GM18526 (cell line): ENCODE data around the gene HOXB4.

Experiments used
- POLR2A ChIP-seq: IDR thresholded peaks from 3 replicates; pipeline ENCODE4 v1.6.1; 2011; ENCODE audit not compliant: insufficient read length; ENCODE audit errors: extremely low read depth

HOXB4 gene

DNA sequence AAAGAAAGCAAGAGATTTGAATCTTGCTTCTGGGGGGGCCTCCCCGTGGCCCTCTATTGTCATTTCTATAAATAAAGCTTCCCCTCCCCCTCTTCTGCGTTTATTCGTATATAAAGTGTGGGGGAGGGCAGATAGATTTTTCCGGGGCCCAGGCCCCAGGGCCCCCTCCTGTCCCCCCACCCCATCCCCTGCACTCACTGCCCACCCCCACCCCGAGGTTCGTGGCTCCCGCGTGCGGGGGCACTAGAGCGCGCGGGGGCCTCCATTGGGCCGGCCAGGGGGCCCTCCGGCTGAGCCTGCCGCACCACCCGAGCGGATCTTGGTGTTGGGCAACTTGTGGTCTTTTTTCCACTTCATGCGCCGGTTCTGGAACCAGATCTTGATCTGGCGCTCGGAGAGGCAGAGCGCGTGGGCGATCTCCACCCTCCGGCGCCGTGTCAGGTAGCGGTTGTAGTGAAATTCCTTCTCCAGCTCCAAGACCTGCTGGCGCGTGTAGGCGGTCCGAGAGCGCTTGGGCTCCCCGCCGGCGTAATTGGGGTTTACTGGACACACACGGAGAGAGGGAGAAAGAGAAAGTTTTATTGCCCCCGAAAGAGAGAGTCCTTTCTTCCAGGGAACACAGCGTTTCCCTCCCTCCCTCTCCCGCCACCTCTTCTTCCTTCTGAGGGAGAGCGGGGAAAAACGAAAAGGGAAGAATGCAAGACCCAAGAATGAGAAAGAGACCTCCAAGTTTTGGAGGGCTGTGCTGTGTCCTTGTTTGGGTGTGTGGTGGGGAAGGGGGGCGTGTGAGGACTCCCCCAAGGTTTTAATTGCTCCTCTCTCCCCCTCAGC lies 1.5 kb downstream of the HOXB4 start:
- TF ChIP-seq POLR2A: no peak

DNA sequence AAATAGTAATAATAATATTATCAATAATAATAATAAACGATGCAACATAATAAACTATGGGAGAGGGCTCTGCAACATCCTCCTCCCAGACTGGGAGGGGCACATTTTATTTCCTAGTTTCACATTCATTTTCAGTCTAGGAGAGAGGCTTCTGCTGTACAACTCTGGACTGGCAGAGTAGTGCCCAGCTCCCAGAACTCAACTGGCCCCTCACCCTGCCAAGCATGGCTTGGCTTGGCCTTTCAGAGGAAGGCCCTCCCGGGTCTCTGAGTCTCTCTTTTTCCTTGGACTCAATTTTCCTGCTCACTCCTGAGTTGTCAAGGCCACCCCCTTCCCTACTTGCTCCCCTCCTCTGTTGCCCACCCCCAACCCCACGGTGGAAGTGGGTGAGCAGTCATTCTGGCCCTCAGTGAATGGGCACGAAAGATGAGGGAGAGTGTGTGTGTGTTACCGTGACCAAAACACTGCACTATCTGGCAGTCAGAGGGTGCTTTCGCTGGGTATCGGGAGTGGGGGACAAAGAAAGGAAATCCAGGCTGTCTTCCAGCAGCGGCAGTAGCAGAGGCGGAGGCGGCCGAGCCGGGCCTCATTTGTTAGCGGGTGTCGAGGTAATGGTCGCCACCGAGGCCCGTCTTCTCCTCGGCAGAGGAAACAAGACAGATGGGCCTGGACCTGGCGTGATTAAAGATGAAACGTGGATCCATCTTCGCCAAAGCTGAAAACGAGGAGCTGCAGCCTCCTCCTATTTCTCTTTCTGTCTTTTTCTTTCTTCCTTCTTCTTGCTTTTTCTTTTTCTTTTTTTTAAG lies 2.3 kb downstream of the HOXB4 start:
- no peak for TF ChIP-seq POLR2A

DNA sequence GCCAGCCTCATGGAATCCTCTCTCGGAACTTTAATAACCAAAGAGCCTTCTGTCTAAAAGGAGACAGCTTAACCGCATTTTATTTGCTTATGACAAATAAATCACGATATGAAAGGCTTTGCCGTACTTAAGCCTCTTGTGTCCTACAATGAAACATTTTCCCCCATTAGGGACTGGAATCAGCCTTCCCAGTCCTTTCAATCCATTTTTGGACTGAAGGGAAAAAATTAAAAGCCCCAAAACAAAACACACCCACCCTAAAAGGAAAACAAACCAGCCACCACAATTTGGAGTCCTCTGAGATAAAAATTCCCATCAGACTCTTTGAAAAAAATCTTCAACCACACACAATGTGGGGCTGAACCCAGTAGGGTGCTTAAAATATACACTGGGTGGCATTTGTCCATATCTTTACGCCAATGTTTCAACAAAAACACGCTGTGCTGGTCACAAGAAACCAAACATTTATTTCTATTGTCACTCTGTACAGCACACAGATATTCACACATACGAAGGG lies 3.0 kb downstream of the HOXB4 start:
- no peak for TF ChIP-seq POLR2A

DNA sequence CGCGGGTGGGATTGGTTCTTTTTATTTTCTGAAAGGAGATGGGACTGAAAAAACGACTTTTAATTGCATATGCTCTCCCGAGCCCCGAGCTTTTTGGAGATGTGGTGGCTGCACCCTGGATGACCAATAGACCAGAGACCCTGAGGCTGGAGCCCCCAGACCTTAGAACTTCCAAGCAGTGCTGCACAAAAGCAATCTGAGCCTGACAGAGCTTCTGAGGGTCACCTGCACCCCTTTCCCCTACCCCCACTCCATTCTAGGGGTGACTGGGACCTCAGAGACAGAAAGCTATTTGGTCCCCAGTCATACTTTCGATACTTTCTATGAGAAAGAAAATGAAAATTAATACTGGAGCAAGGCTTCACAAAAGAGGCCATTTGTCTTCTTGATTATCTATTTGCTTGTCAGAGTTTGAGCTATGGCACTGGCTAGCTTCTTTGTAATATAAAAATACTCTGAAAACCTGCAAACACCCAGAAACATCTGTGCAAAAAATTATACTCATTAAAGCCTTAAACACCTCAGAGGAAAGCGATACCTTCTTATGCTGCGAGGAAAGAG lies 3.6 kb downstream of the HOXB4 start:
- no peak for TF ChIP-seq POLR2A

DNA sequence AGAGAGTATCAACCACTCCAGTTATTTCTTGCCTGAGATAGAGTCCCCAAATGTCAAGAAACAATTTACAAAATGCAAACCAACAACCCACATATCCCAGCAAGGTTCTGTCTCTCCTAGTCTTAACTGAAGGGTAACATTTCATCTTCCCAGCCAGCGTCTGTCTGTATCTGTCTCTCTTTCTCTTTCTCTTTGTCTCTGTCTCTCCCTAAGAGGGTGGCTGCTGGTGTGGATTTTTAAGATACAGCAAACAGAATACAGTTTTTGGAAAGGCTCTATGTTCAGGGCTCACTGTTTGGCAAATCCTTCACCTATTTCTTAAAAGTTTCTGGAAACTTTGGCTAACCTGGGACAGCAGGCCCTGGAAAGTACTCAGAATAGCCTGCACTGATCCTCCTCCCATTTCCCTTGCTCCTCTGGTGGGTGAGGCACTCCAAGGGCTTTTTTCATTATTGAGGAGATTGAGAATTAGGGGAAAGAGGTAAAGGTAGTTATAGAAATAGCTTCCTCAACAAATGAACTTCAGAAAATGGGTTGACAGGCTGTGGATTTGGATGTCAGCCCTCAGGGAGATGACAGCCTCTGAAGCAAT lies 6.2 kb downstream of the HOXB4 start:
- no peak for TF ChIP-seq POLR2A

DNA sequence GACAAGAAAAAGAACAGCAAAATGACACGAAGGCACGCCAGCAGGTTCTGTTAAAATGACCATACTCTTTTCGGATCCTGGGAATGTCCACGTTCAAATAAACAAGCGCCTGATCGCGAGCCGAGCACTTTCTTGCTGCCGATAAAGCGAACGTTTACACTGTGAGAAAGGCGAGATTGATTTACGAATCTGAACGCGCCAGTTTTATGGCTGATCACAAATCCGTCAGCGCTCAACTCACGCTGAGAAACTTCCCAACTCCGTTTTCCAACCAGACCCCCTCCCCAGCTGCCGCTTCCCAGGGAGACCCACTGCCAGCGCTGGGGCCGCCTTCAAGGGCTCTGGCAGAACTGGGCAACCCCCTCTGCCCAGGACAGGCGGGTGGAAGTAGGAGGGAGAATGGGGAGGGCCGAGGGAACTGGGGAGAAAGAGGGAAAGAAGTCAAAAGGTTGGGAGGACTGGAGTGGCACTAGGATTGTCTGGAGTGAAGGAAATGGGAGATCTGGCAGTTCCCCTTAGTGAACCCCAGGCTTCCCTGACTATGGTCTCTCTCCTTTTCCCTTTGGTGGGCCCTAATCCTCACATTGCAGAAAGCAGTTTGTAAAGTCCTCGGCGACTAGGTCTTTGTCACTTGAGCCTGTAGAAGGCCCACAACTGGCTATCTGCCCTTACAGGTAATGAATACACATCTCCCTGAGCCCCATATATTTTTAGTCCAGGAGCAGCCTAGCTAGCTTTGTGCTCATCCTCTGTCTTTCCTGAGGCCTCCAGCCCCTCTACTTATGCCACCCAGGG lies 6.9 kb downstream of the HOXB4 start:
- no peak for TF ChIP-seq POLR2A

DNA sequence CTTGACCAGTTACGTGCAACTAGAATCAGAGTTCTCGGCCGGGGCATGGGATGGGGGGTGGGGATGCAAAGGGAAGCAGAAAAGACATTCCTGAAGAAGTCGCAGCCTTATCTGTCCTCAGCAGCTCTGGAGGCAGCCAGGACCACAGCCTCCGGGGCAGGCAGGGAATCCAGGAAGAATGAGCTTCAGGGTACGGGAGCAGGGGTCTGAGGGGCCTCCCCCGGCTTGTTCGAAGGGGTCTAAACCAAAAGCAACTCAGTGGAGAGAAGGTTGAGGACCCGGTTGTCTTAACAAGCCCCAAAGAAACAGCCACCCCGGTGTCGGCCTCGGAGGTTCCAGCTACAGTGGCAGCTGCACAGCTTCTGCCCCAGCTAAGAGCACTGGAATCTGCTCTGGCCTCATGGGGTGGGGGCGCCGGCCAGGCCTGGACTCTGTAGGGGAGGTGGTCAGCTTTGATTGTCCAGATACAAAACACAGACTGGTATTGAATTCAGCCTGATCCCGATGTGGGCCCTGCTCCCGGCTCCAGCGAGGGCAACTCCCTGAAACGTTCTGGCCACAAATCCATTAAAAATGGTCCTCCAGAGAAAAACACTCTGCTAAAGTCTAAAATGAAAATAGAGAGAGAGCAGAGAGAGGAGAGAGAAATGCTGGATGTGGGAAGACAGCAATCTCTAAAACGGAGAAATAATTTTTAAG lies 7.7 kb downstream of the HOXB4 start:
- no peak for TF ChIP-seq POLR2A

DNA sequence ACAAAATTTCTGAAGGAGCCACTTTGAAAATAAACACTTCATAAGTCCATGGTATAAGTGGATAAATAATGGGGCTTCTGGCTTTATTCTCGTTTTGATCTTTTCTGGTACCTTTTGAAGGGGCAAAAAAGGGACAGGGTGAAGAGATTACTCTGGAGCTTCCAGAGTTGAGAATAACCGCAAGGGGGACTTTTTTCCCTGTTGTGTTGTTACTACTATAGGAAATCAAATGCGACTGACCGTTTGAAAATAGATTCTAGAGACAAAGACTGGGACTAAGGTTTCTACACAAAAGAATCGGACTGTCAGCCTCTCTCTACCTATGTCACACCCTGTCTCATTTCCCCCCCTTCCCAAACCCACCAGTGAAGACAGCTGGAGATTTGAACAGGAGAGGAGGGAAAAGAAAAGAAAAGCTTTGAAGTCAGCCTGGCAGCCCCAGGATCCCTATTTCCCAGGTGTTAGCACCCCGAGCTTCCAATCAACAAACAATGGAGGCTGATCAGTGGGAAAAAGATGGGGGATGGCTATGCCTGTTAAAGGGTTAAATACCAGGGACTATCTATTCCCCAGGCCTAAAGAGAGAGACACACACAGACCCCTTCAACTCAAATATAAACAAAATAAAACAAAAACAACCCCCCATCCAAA lies 8.4 kb downstream of the HOXB4 start:
- no peak for TF ChIP-seq POLR2A

DNA sequence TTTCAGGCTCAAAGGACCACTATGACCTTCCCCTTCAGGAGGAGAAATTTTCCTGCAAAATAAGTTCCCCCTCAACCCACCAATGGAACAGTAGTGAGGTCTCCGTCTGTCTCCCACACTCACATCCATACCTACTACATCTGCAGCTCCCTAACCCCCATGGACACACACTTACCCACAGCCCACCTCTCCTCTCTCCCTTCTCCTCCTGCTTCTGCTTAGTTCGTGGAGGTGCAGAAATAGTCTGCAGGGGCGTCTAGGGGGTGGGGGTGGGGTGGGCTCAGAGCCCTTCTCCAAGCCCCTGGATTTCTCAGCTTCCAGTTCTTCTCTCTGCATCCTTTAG lies 8.9 kb downstream of the HOXB4 start:
- no peak for TF ChIP-seq POLR2A

DNA sequence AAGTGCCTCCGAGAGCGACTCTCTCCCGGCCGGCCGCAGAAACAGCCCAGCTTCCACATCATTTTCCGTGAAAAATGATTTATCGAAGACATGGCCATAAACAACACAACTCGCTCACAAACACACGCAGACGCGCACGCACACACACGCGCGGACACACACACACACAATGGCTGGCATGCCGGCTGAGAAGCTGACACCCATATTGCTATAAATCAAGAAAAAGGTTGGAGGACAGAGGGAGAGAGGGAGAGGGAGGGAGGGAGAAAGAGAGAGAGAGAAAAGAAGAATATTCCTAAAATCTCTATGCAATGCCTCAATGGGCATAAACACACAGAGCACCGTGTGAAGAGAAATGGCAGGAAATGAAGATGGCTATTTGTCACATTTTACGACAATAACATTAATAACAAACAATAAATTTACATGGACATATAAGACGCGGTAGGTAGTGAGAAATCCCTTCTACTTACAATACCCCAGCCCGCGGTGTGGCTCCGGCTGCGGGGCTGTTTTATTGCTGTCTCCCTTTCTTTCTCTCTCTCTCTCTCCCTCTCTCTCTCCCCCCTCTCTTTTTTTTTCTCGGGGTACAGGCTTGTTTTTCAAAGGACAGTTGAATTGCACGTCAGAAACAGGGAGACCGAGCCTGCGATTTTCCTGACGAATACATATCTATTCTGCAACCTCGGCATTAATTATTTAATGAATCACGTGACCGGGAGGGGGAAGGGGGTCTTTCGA lies 9.5 kb downstream of the HOXB4 start:
- no peak for TF ChIP-seq POLR2A

DNA sequence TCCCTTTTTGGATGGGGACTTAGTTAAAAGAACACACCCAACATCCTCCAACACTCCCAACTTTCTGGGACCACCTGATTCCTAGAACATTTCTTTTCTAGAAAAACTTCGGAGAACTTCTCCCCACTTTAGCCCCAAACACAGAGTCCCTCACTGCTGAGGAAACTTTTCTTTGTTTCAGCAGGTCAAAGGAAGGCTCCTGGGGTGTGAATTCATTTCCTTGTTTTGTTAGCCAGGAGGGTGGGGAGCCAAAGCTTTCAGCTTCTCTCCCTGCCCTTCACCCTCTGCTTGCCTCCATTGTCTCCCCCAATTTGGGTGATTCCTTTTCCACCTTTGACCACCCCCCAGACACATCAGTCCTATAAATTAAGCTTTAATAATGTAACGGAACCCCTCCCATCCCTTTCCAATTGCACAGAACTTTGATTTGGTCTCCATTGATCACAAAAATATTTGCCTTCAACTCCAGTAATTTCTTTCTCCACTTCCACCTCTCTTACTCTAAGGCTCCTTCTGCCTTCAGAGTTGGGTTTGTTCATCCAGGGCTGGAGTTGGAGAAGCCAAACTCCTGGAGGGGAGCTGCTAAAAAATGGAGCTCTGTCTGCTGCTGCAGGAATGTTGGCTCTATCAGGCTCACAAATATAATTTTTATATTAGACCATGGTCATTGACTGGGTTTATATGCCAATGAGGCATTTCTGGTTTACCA lies 10.3 kb downstream of the HOXB4 start:
- TF ChIP-seq POLR2A: no peak

DNA sequence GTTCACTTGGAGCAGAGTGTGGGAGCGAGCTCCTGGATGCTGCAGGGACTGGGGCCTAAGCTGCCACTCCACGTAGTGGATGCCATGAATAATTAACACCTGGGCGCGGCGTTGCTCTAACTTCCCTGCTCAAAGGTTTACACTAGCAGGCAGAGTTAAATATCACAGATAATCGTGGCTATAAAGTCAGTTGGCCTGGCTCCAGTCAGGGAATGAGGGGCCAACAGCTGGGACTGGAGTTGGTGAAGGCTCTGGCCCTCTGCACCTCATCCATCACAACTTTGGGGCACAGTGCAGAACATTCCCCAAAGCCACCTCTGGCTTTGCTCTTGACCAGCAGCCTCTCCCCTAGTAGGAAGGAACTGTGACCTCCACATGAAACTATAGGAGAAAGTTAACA lies 10.9 kb downstream of the HOXB4 start:
- no peak for TF ChIP-seq POLR2A
